Neural cell (in vitro differentiated cells): ENCODE results near the gene AP2A2. TPM values are rescaled to one million over a fixed set of nuclear protein-coding genes. Genes with fewer than 3 reads are reported as not detected.

Experiments used
- H2AFZ ChIP-seq: fragments of 200-600, 300-800 bp; sonication (generic), shearing (Covaris generic); 2 replicates; pipeline ENCODE4 v1.6.0; 2014; ENCODE audit warnings: low read depth, mild to moderate bottlenecking, antibody characterized with exemption, low read length, moderate library complexity
- H3F3A ChIP-seq: fragments of 200-600 bp; shearing (Covaris generic); 2 replicates; pipeline ENCODE4 v1.6.1; 2016; ENCODE audit warnings: mild to moderate bottlenecking, moderate library complexity, mixed read lengths, antibody characterized with exemption, low read length; ENCODE audit not compliant: insufficient read depth, poor library complexity, severe bottlenecking
- H3K27ac ChIP-seq: fragments of 200-600, 300-800 bp; sonication (generic), shearing (Covaris generic); 2 replicates; pipeline ENCODE4 v1.5.1; 2014; ENCODE audit warnings: mild to moderate bottlenecking, low read length, moderate library complexity
- H3K27me3 ChIP-seq: fragments of 300-800, 200-600 bp; sonication (generic), shearing (Covaris generic); 2 replicates; pipeline ENCODE4 v1.6.0; 2014; ENCODE audit warnings: mild to moderate bottlenecking, low read depth, low read length, moderate library complexity; ENCODE audit not compliant: insufficient read depth
- H3K36me3 ChIP-seq: fragments of 300-800, 200-600 bp; sonication (generic), shearing (Covaris generic); 2 replicates; pipeline ENCODE4 v1.5.1; 2014; ENCODE audit warnings: mild to moderate bottlenecking, antibody characterized with exemption, low read length, moderate library complexity; ENCODE audit not compliant: insufficient read depth
- H3K4me2 ChIP-seq: fragments of 300-800, 200-600 bp; sonication (generic), shearing (Covaris generic); 2 replicates; pipeline ENCODE4 v1.6.0; 2014; ENCODE audit warnings: mild to moderate bottlenecking, low read length
- H3K4me3 ChIP-seq: fragments of 300-800, 200-600 bp; sonication (generic), shearing (Covaris generic); 2 replicates; pipeline ENCODE4 v1.5.1; 2014; ENCODE audit warnings: mild to moderate bottlenecking, low read length, moderate library complexity
- H3K79me2 ChIP-seq: fragments of 200-600 bp; shearing (Covaris generic); replicated peaks from 2 replicates; pipeline ENCODE4 v1.6.0; 2014; ENCODE audit warnings: mild to moderate bottlenecking, low read length, moderate library complexity; ENCODE audit not compliant: insufficient read depth
- H3K9ac ChIP-seq: fragments of 300-800, 200-600 bp; sonication (generic), shearing (Covaris generic); 2 replicates; pipeline ENCODE4 v1.6.1; 2016; ENCODE audit warnings: mild to moderate bottlenecking, low read length, mixed read lengths
- H3K9me2 ChIP-seq: fragments of 200-600 bp; shearing (Covaris generic); 2 replicates; pipeline ENCODE4 v1.6.1; 2016; ENCODE audit warnings: mild to moderate bottlenecking, low read length, mixed read lengths; ENCODE audit not compliant: insufficient read depth
- H3K9me3 ChIP-seq: fragments of 200-600, 300-800 bp; sonication (generic), shearing (Covaris generic); 2 replicates; pipeline ENCODE4 v1.6.1; 2016; ENCODE audit warnings: mild to moderate bottlenecking, mixed run types, low read length, moderate library complexity, mixed read lengths
- H4K20me1 ChIP-seq: fragments of 200-600 bp; shearing (Covaris generic); 2 replicates; pipeline ENCODE4 v1.6.1; 2016; ENCODE audit warnings: mild to moderate bottlenecking, mixed run types; ENCODE audit not compliant: insufficient read depth
- EP300 ChIP-seq: fragments of 450-650 bp; conservative IDR thresholded peaks from 2 replicates; pipeline ENCODE4 v1.6.1; 2014; ENCODE audit warnings: antibody characterized with exemption, mild to moderate bottlenecking, moderate library complexity; ENCODE audit not compliant: poor library complexity, severe bottlenecking
- EZH2 ChIP-seq: fragments of 200-600, 300-800 bp; shearing (Covaris generic), sonication (generic); IDR thresholded peaks from 2 replicates; pipeline ENCODE4 v1.6.1; 2014; ENCODE audit warnings: antibody characterized with exemption, low read length, borderline replicate concordance, mild to moderate bottlenecking; ENCODE audit not compliant: insufficient read depth, poor library complexity, severe bottlenecking
- MXI1 ChIP-seq: fragments of 450-650 bp; conservative IDR thresholded peaks from 2 replicates; pipeline ENCODE4 v1.6.1; 2014; ENCODE audit warnings: antibody characterized with exemption, mild to moderate bottlenecking; ENCODE audit not compliant: poor library complexity, severe bottlenecking
- POLR2AphosphoS5 ChIP-seq: IDR thresholded peaks from 2 replicates; pipeline ENCODE4 v1.6.1; 2012
- RAD21 ChIP-seq: fragments of 450-650 bp; conservative IDR thresholded peaks from 2 replicates; pipeline ENCODE4 v1.6.1; 2014; ENCODE audit warnings: antibody characterized with exemption, mild to moderate bottlenecking, moderate library complexity
- SMC3 ChIP-seq: fragments of 450-650 bp; conservative IDR thresholded peaks from 2 replicates; pipeline ENCODE4 v1.6.1; 2014; ENCODE audit warnings: antibody characterized with exemption, mild to moderate bottlenecking, moderate library complexity; ENCODE audit not compliant: poor library complexity
- TAF1 ChIP-seq: IDR thresholded peaks from 2 replicates; pipeline ENCODE4 v1.6.1; 2012; ENCODE audit warnings: low read depth
- polyA plus RNA-seq: library from polyadenylated mRNA; depleted of rRNA; stranded (reverse); fragments of >200 nt; gene quantifications from 2 replicates; pipeline ENCODE4 v1.2.3, GENCODE V29; 2014
- TF ChIP-seq, protein P1 (sequence below): fragments of 450-650 bp; IDR thresholded peaks from 2 replicates; pipeline ENCODE4 v1.5.1; 2014; ENCODE audit warnings: antibody characterized with exemption, mild to moderate bottlenecking, moderate library complexity; ENCODE audit not compliant: poor library complexity, severe bottlenecking
- TF ChIP-seq, protein P2 (sequence below): IDR thresholded peaks from 2 replicates; pipeline ENCODE4 v1.6.1; 2012; ENCODE audit warnings: borderline replicate concordance

Gene AP2A2
- polyA plus RNA-seq, 1 donor from 2014 or later: 46.5 TPM

DNA sequence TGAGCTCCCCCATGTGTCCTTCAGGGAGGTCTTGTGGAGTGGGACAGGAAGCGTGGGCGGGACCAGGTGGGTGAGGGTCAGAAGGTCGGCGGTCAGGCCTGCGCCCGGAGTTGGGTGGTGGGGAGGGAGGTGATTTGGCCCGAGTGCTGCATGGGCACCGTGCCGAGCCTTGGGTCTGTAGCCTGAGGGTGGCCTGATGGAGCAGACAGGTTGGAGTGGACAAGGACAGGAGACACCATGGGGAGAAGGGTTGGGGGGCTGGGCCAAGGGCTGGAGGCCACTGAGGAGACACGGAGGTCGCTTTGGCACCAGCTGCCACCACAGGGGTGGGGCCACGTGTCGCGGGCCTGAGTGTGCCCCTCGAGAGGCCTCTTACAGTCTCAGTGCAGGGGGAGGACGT, 53.1 kb downstream of the AP2A2 start:
- H3K36me3 ChIP-seq: no peaks in the 10 kb centered on the region
- no peaks in the 10 kb centered on the region for H3F3A ChIP-seq
- no peaks in the 10 kb centered on the region for H3K9me2 ChIP-seq
- no peaks in the 10 kb centered on the region for H3K79me2 ChIP-seq
- H3K4me2 ChIP-seq: no peak overlapping the region
- H4K20me1 ChIP-seq: no peaks in the 10 kb centered on the region
- H3K4me3 ChIP-seq: no peak overlapping the region
- TF ChIP-seq EZH2: no peak
- no peak for TF ChIP-seq MXI1
- no peaks in the 10 kb centered on the region for H3K27me3 ChIP-seq
- H3K27ac ChIP-seq: no peak overlapping the region
- no peak overlapping the region for H3K9ac ChIP-seq
- H2AFZ ChIP-seq: no peak overlapping the region
- no peaks in the 10 kb centered on the region for H3K9me3 ChIP-seq

DNA sequence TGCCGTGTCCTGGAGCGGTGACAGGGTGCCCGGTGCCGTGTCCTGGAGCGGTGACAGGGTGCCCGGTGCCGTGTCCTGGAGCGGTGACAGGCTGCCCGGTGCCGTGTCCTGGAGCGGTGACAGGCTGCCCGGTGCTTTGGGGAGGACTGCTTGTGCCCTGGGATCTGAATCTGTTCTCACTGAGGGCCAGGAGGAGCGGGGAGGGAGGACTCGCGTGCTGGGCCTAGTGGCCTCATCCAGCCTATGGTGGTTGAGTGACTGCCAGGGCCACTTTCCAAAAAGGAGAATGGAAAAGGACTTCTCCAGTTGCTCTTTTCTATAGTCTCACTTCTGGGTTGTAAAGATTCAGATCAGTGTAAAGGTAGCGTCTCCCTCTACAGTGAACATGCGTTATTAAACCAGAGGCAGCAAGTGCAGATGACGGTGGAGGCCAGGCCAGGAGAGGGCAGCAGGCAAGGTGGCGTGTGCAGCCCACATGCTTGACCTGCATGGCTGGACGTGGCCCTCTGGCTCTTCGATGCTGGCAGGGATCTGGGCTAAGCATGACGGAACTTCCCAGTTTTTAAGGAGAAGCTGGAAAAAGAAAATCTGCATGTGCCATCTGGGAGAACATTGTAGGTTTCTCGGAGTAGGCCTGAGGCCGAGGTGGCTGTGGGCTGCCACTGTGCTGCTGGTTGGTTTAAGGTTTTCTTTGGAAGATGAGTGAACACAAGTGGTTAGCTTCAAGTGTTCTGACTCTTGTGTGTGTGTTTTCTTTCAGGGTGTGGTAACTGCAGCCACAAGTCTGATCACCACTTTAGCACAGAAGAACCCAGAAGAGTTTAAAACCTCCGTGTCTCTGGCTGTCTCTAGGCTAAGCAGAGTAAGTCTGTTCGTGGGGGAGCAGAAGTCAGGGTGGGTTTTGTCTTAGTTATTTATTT, 55.0 kb downstream of the AP2A2 start:
- Histone ChIP-seq H2AFZ (no peak overlapping the region), H3K4me2 (no peak overlapping the region), H3K27ac (no peak overlapping the region), H3K9ac (no peak overlapping the region), H3K36me3 (no peaks in the 10 kb centered on the region), H3K27me3 (no peaks in the 10 kb centered on the region), H3K9me2 (no peaks in the 10 kb centered on the region), H3K9me3 (no peaks in the 10 kb centered on the region), H3K79me2 (no peaks in the 10 kb centered on the region), H3F3A (no peaks in the 10 kb centered on the region), H3K4me3 (no peak overlapping the region), H4K20me1 (no peaks in the 10 kb centered on the region)
- TF ChIP-seq, protein P1, sequence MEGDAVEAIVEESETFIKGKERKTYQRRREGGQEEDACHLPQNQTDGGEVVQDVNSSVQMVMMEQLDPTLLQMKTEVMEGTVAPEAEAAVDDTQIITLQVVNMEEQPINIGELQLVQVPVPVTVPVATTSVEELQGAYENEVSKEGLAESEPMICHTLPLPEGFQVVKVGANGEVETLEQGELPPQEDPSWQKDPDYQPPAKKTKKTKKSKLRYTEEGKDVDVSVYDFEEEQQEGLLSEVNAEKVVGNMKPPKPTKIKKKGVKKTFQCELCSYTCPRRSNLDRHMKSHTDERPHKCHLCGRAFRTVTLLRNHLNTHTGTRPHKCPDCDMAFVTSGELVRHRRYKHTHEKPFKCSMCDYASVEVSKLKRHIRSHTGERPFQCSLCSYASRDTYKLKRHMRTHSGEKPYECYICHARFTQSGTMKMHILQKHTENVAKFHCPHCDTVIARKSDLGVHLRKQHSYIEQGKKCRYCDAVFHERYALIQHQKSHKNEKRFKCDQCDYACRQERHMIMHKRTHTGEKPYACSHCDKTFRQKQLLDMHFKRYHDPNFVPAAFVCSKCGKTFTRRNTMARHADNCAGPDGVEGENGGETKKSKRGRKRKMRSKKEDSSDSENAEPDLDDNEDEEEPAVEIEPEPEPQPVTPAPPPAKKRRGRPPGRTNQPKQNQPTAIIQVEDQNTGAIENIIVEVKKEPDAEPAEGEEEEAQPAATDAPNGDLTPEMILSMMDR: no peak
- no peak for TF ChIP-seq MXI1
- no peak for TF ChIP-seq SMC3
- TF ChIP-seq, protein P2, sequence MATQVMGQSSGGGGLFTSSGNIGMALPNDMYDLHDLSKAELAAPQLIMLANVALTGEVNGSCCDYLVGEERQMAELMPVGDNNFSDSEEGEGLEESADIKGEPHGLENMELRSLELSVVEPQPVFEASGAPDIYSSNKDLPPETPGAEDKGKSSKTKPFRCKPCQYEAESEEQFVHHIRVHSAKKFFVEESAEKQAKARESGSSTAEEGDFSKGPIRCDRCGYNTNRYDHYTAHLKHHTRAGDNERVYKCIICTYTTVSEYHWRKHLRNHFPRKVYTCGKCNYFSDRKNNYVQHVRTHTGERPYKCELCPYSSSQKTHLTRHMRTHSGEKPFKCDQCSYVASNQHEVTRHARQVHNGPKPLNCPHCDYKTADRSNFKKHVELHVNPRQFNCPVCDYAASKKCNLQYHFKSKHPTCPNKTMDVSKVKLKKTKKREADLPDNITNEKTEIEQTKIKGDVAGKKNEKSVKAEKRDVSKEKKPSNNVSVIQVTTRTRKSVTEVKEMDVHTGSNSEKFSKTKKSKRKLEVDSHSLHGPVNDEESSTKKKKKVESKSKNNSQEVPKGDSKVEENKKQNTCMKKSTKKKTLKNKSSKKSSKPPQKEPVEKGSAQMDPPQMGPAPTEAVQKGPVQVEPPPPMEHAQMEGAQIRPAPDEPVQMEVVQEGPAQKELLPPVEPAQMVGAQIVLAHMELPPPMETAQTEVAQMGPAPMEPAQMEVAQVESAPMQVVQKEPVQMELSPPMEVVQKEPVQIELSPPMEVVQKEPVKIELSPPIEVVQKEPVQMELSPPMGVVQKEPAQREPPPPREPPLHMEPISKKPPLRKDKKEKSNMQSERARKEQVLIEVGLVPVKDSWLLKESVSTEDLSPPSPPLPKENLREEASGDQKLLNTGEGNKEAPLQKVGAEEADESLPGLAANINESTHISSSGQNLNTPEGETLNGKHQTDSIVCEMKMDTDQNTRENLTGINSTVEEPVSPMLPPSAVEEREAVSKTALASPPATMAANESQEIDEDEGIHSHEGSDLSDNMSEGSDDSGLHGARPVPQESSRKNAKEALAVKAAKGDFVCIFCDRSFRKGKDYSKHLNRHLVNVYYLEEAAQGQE: no peak
- no peak for TF ChIP-seq EZH2
- no peak for TF ChIP-seq POLR2AphosphoS5
- no peak for TF ChIP-seq EP300
- TF ChIP-seq RAD21: no peak
- TF ChIP-seq TAF1: no peak
